ENCODE results near the gene TRA2A. TPM values are rescaled to one million over a fixed set of nuclear protein-coding genes. Genes with fewer than 3 reads are reported as not detected.

Gene TRA2A
- total RNA-seq, 1 experiment from 2014 or later, result 169 TPM

DNA sequence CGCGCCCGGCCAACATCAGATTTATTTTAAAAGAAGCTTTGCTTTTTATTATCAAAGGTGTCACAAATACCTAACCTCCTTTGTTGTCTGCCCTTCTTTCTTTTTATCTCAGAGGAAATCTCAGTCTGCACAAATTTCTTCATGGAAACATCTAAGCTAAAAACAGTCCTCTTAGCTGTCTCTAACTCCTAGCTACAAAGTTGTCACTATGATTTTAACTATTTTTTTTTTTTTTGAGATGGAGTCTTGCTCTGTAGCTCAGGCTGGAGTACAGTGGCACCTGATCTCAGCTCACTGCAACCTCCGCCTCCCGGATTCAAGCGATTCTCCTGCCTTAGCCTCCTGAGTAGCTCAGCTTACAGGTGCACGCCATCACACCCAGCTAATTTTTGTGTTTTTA, 7.3 kb downstream of the TRA2A start:
- Histone ChIP-seq H3K79me1 (ENCODE audit: insufficient read depth, low read depth, low read length, poor library complexity, severe bottlenecking) (peaks cover 4% of the 10 kb centered on the region), H3K79me2 (ENCODE audit: insufficient read depth, low read length) (peaks cover 68% of the 10 kb centered on the region), H2BK120ac (ENCODE audit: low read depth, low read length, poor library complexity, severe bottlenecking) (no peak overlapping the region), H3K27me3 (ENCODE audit: insufficient read depth, low read length) (no peaks in the 10 kb centered on the region), H2BK20ac (ENCODE audit: low read depth, low read length, poor library complexity, severe bottlenecking) (no peak overlapping the region), H3K56ac (ENCODE audit: insufficient read length, low read depth, low read length) (no peak overlapping the region), H3K23ac (ENCODE audit: insufficient read length, low read depth, low read length) (no peak overlapping the region), H3T11ph (ENCODE audit: low read length) (no peak overlapping the region), H3K9ac (ENCODE audit: extremely low read depth, insufficient read length, low read length) (no peak overlapping the region), H3K4me1 (ENCODE audit: insufficient read depth, low read length) (peaks cover 2% of the 10 kb centered on the region; the same call in 1 of the 2 replicates), H2BK5ac (ENCODE audit: insufficient read length, low read length) (no peak overlapping the region), H3K4me2 (ENCODE audit: insufficient read depth, insufficient read length, low read length) (no peak overlapping the region), H3K18ac (ENCODE audit: insufficient read length, low read depth, low read length) (no peak overlapping the region), H3K4ac (ENCODE audit: low read depth, low read length) (no peak overlapping the region), H3K27ac (ENCODE audit: insufficient read length, low read depth, low read length) (no peak overlapping the region), H3K9me3 (ENCODE audit: control insufficient read depth, low read depth, low read length) (no peaks in the 10 kb centered on the region), H4K91ac (ENCODE audit: insufficient read length, low read depth, low read length) (no peak overlapping the region), H2AFZ (ENCODE audit: low read length) (no peak overlapping the region), H3K14ac (ENCODE audit: insufficient read depth, low read length) (no peak overlapping the region), H2BK12ac (ENCODE audit: insufficient read length, low read depth, low read length) (no peak overlapping the region), H4K20me1 (ENCODE audit: control insufficient read depth, insufficient read depth, insufficient read length) (no peaks in the 10 kb centered on the region), H4K8ac (replicated peaks; ENCODE audit: insufficient read length, low read depth, low read length) (no peak overlapping the region), H4K5ac (ENCODE audit: insufficient read length, low read depth, low read length) (no peak overlapping the region), H3K23me2 (ENCODE audit: insufficient read length, low read depth, low read length, poor library complexity, severe bottlenecking) (no peaks in the 10 kb centered on the region), H2BK15ac (ENCODE audit: low read depth, low read length) (no peak overlapping the region), H2AK5ac (ENCODE audit: insufficient read length, low read length) (no peak overlapping the region)
- no CpG with 5 or more reads among the region's 7 CpGs for WGBS (ENCODE audit: extremely low coverage, insufficient read length, low lambda C conversion rate)
- H3K4me3 Mint-ChIP-seq, result 0 out of 5 replicates have a peak overlapping the region, but pooled peaks of 1 of the 2 experiments have one; percentile 42
- TF ChIP-seq, protein P1, sequence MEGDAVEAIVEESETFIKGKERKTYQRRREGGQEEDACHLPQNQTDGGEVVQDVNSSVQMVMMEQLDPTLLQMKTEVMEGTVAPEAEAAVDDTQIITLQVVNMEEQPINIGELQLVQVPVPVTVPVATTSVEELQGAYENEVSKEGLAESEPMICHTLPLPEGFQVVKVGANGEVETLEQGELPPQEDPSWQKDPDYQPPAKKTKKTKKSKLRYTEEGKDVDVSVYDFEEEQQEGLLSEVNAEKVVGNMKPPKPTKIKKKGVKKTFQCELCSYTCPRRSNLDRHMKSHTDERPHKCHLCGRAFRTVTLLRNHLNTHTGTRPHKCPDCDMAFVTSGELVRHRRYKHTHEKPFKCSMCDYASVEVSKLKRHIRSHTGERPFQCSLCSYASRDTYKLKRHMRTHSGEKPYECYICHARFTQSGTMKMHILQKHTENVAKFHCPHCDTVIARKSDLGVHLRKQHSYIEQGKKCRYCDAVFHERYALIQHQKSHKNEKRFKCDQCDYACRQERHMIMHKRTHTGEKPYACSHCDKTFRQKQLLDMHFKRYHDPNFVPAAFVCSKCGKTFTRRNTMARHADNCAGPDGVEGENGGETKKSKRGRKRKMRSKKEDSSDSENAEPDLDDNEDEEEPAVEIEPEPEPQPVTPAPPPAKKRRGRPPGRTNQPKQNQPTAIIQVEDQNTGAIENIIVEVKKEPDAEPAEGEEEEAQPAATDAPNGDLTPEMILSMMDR (conservative IDR thresholded peaks at IDR 0.05), result no peak
- no peak for DNase-seq
- no peaks in the 10 kb centered on the region for H3K9me3 Mint-ChIP-seq
- H3K27me3 Mint-ChIP-seq (ENCODE audit: low read depth), result no peaks in the 10 kb centered on the region
- H3K4me1 Mint-ChIP-seq, result peaks cover 40 to 52% of the 10 kb centered on the region in 2 experiments
- H3K27ac Mint-ChIP-seq, result peak overlapping the region in 1 of 3 experiments; percentile 49; a peak in 1 of 7 replicates
- peaks cover 28 to 63% (median 50%) of the 10 kb centered on the region in 3 experiments for H3K36me3 Mint-ChIP-seq (ENCODE audit: insufficient read depth in 1 of 3, low read depth in 3 of 3)
